ENCODE measurements around the gene KIRREL3. TPM values are rescaled to one million over a fixed set of nuclear protein-coding genes. Genes with fewer than 3 reads are reported as not detected.

The KIRREL3 gene
- polyA plus RNA-seq, 1 donor = 0.49 TPM

GRCh38 chr11:126733685-126734084 is 266.9 kb downstream of the KIRREL3 start:
- DNase-seq = no peak

GRCh38 chr11:126732981-126733380 is 267.6 kb downstream of the KIRREL3 start:
- no peak for DNase-seq

- DNase-seq = no peak
Observed at GRCh38 chr11:126731576-126732142, 268.9 kb downstream of the KIRREL3 start.

GRCh38 chr11:126727381-126727780 is 273.2 kb downstream of the KIRREL3 start:
- DNase-seq = no peak

- DNase-seq = no peak
Observed at GRCh38 chr11:126725521-126725920, 275.0 kb downstream of the KIRREL3 start.

GRCh38 chr11:126725043-126725442 is 275.5 kb downstream of the KIRREL3 start:
- DNase-seq = no peak

- DNase-seq = no peak
Observed at GRCh38 chr11:126723665-126724045, 276.9 kb downstream of the KIRREL3 start.

- no peak for DNase-seq
Observed at GRCh38 chr11:126722956-126723664, 277.5 kb downstream of the KIRREL3 start.

- no peak for DNase-seq
Observed at GRCh38 chr11:126722006-126722736, 278.4 kb downstream of the KIRREL3 start.

GRCh38 chr11:126720539-126721235 is 279.9 kb downstream of the KIRREL3 start:
- DNase-seq = no peak

GRCh38 chr11:126719740-126720139 is 280.8 kb downstream of the KIRREL3 start:
- no peak for DNase-seq

- DNase-seq = no peak
Observed at GRCh38 chr11:126718276-126718675, 282.3 kb downstream of the KIRREL3 start.

- DNase-seq = no peak
Observed at GRCh38 chr11:126716456-126717083, 284.0 kb downstream of the KIRREL3 start.

- DNase-seq = no peak
Observed at GRCh38 chr11:126713806-126714205, 286.8 kb downstream of the KIRREL3 start.

- no peak for DNase-seq
Observed at GRCh38 chr11:126711977-126712625, 288.5 kb downstream of the KIRREL3 start.

- DNase-seq = no peak
Observed at GRCh38 chr11:126710804-126711399, 289.7 kb downstream of the KIRREL3 start.

GRCh38 chr11:126707498-126707897 is 293.1 kb downstream of the KIRREL3 start:
- DNase-seq = no peak

- DNase-seq = no peak
Observed at GRCh38 chr11:126704096-126704495, 296.5 kb downstream of the KIRREL3 start.

- no peak for DNase-seq
Observed at GRCh38 chr11:126703662-126704061, 296.9 kb downstream of the KIRREL3 start.

GRCh38 chr11:126702987-126703386 is 297.6 kb downstream of the KIRREL3 start:
- DNase-seq = no peak

- DNase-seq = no peak
Observed at GRCh38 chr11:126702165-126702720, 298.3 kb downstream of the KIRREL3 start.

Data from hindlimb muscle (tissue), 1 donor.